ENCODE results near the gene ETV3L. TPM values are rescaled to one million over a fixed set of nuclear protein-coding genes. Genes with fewer than 3 reads are reported as not detected.
A peak's percentile ranks its signal among the peaks of the same experiment; 100 is the strongest.

The ETV3L gene
- total RNA-seq, 1 experiment from 2014 or later, result 0.13 TPM

GRCh38 chr1:157044326-157044725 lies 55.3 kb downstream of the ETV3L start:
- ChIA-PET CTCF (interaction anchor here (1.1 to 1.8 kb wide), 4 partner anchors 30 to 112 kb away, joined by 3 to 8 read pairs (median 6); no protein-coding TSS in a partner anchor), POLR2A (interaction anchor here (0.5 kb wide), 1 partner anchor 43 kb away, joined by 3 read pairs; no protein-coding TSS in a partner anchor)
- H3K4me3 Mint-ChIP-seq, result peak overlapping the region; percentile 87
- H3K9me3 Mint-ChIP-seq, result no peaks in the 10 kb centered on the region
- no peak for DNase-seq (ENCODE audit: low spot score)
- H3K36me3 Mint-ChIP-seq, result peaks cover 3% of the 10 kb centered on the region; the same call in 1 of the 2 replicates
- H3K4me1 Mint-ChIP-seq, result peaks cover 63% of the 10 kb centered on the region
- H3K27ac Mint-ChIP-seq, result peak overlapping the region; percentile 60; the same call in 1 of the 2 replicates
- no peaks in the 10 kb centered on the region for H3K27me3 Mint-ChIP-seq (ENCODE audit: low read depth)
- no peak for ATAC-seq
- no peak for TF ChIP-seq TEAD1 (CRISPR knock-in tag; IDR thresholded peaks at IDR 0.05)
- no peak for TF ChIP-seq ZBTB43 (CRISPR knock-in tag; IDR thresholded peaks at IDR 0.05)
- no peak for TF ChIP-seq E2F4 (CRISPR knock-in tag; IDR thresholded peaks at IDR 0.05; ENCODE audit: borderline replicate concordance, low read depth)
- TF ChIP-seq PREB (CRISPR knock-in tag; IDR thresholded peaks at IDR 0.05; ENCODE audit: borderline replicate concordance), result no peak
- no peak for TF ChIP-seq ATF3 (CRISPR knock-in tag; conservative IDR thresholded peaks at IDR 0.05)
- TF ChIP-seq ZNF396 (CRISPR knock-in tag; IDR thresholded peaks at IDR 0.05; ENCODE audit: borderline replicate concordance), result no peak
- TF ChIP-seq NR1H2 (CRISPR knock-in tag; IDR thresholded peaks at IDR 0.05), result no peak
- no peak for TF ChIP-seq SMAD3 (CRISPR knock-in tag; IDR thresholded peaks at IDR 0.05; ENCODE audit: borderline replicate concordance)
- TF ChIP-seq CREB1 (CRISPR knock-in tag; IDR thresholded peaks at IDR 0.05), result no peak
- TF ChIP-seq ZNF138 (CRISPR knock-in tag; conservative IDR thresholded peaks at IDR 0.05), result no peak
- no peak for TF ChIP-seq AR (CRISPR knock-in tag; IDR thresholded peaks at IDR 0.05)
- TF ChIP-seq IRF2 (CRISPR knock-in tag; IDR thresholded peaks at IDR 0.05; ENCODE audit: borderline replicate concordance, low read depth), result no peak
- no peak for TF ChIP-seq TP53 (CRISPR knock-in tag; IDR thresholded peaks at IDR 0.05)
- no peak for TF ChIP-seq NR3C1 (CRISPR knock-in tag; conservative IDR thresholded peaks at IDR 0.05; ENCODE audit: low read depth)
- no peak for TF ChIP-seq ZNF281 (CRISPR knock-in tag; IDR thresholded peaks at IDR 0.05)
- no peak for TF ChIP-seq ZNF219 (CRISPR knock-in tag; IDR thresholded peaks at IDR 0.05; ENCODE audit: borderline replicate concordance)
- no peak for TF ChIP-seq ZNF121 (CRISPR knock-in tag; IDR thresholded peaks at IDR 0.05)
- no peak for TF ChIP-seq FOXP4 (CRISPR knock-in tag; IDR thresholded peaks at IDR 0.05)
- TF ChIP-seq ZNF317 (CRISPR knock-in tag; IDR thresholded peaks at IDR 0.05; ENCODE audit: borderline replicate concordance, low read depth), result no peak
- no peak for TF ChIP-seq ZMAT4 (CRISPR knock-in tag; IDR thresholded peaks at IDR 0.05)
